ENCODE data around the gene DCTPP1. TPM values are rescaled to one million over a fixed set of nuclear protein-coding genes. Genes with fewer than 3 reads are reported as not detected.

The DCTPP1 gene
- total and polyA plus RNA-seq, 2 of the 13 experiments (the other 11 are each of a cell fraction or from before 2014, with no cell fraction given) = 54.8 to 74.4 TPM

GRCh38 chr16:30437511-30438046, 7.7 kb upstream of the DCTPP1 start (continued):
- no peak for TF ChIP-seq MXI1 (IDR thresholded peaks at IDR 0.05; ENCODE audit: borderline replicate concordance, low read depth, low read length)
- TF ChIP-seq, protein P1, sequence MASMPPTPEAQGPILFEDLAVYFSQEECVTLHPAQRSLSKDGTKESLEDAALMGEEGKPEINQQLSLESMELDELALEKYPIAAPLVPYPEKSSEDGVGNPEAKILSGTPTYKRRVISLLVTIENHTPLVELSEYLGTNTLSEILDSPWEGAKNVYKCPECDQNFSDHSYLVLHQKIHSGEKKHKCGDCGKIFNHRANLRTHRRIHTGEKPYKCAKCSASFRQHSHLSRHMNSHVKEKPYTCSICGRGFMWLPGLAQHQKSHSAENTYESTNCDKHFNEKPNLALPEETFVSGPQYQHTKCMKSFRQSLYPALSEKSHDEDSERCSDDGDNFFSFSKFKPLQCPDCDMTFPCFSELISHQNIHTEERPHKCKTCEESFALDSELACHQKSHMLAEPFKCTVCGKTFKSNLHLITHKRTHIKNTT (CRISPR knock-in tag; IDR thresholded peaks at IDR 0.05) = no peak
- TF ChIP-seq ISL2 (CRISPR knock-in tag; IDR thresholded peaks at IDR 0.05) = peak; percentile 68
- TF ChIP-seq ZIK1 (CRISPR knock-in tag; IDR thresholded peaks at IDR 0.05; ENCODE audit: borderline replicate concordance, low read depth) = no peak
- TF ChIP-seq ZNF713 (CRISPR knock-in tag; IDR thresholded peaks at IDR 0.05) = no peak
- TF ChIP-seq CBX1 (IDR thresholded peaks at IDR 0.05; ENCODE audit: low read depth) = no peak
- TF ChIP-seq PRDM15 (CRISPR knock-in tag; IDR thresholded peaks at IDR 0.05) = no peak
- TF ChIP-seq SRSF1 (optimal IDR thresholded peaks at IDR 0.05; ENCODE audit: low read depth, low read length) = no peak
- TF ChIP-seq ZNF431 (CRISPR knock-in tag; IDR thresholded peaks at IDR 0.05; ENCODE audit: borderline replicate concordance, low read depth) = 0 out of 2 replicates have a peak, but pooled peaks have one; percentile 20
- TF ChIP-seq POGK (CRISPR knock-in tag; conservative IDR thresholded peaks at IDR 0.05) = no peak
- no peak for TF ChIP-seq ZNF264 (CRISPR knock-in tag; IDR thresholded peaks at IDR 0.05)
- peak; percentile 35; the same call in 1 of the 2 replicates for TF ChIP-seq IRF2 (CRISPR knock-in tag; IDR thresholded peaks at IDR 0.05)
- TF ChIP-seq TOPORS (CRISPR knock-in tag; IDR thresholded peaks at IDR 0.05) = no peak
- TF ChIP-seq ZC3H4 (CRISPR knock-in tag; IDR thresholded peaks at IDR 0.05; ENCODE audit: borderline replicate concordance) = no peak
- TF ChIP-seq, protein P2, sequence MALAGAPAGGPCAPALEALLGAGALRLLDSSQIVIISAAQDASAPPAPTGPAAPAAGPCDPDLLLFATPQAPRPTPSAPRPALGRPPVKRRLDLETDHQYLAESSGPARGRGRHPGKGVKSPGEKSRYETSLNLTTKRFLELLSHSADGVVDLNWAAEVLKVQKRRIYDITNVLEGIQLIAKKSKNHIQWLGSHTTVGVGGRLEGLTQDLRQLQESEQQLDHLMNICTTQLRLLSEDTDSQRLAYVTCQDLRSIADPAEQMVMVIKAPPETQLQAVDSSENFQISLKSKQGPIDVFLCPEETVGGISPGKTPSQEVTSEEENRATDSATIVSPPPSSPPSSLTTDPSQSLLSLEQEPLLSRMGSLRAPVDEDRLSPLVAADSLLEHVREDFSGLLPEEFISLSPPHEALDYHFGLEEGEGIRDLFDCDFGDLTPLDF (CRISPR knock-in tag; IDR thresholded peaks at IDR 0.05) = no peak
- TF ChIP-seq, protein P3, sequence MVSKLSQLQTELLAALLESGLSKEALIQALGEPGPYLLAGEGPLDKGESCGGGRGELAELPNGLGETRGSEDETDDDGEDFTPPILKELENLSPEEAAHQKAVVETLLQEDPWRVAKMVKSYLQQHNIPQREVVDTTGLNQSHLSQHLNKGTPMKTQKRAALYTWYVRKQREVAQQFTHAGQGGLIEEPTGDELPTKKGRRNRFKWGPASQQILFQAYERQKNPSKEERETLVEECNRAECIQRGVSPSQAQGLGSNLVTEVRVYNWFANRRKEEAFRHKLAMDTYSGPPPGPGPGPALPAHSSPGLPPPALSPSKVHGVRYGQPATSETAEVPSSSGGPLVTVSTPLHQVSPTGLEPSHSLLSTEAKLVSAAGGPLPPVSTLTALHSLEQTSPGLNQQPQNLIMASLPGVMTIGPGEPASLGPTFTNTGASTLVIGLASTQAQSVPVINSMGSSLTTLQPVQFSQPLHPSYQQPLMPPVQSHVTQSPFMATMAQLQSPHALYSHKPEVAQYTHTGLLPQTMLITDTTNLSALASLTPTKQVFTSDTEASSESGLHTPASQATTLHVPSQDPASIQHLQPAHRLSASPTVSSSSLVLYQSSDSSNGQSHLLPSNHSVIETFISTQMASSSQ (IDR thresholded peaks at IDR 0.05; ENCODE audit: low read depth) = peak; percentile 35; the same call in 1 of the 2 replicates
- TF ChIP-seq, protein P3 (CRISPR knock-in tag; IDR thresholded peaks at IDR 0.05; ENCODE audit: borderline replicate concordance) = 0 out of 2 replicates have a peak, but pooled peaks have one; percentile 49

Data from HepG2 (cell line).